SJSA1 (cell line): Measurements from ENCODE around the gene SIRPG. TPM values are rescaled to one million over a fixed set of nuclear protein-coding genes. Genes with fewer than 3 reads are reported as not detected.
"Not testable (repeated sequence)": the region's sequence is repeated elsewhere in the genome, so short reads cannot be mapped to it uniquely, and the experiment has no call there.

ENCODE experiments used
- DNase-seq, 2 experiments: peaks; one replicate each; pipeline ENCODE4 v3.0.0-alpha.2; 2015 to 2020; ENCODE audit warnings: low spot score in 2 of 2, low read depth in 1 of 2
- H3K27ac ChIP-seq: fragments of 250-450 bp; sonication (Bioruptor Pico); 2 replicates; pipeline ENCODE4 v1.5.1; 2020; ENCODE audit warnings: mild to moderate bottlenecking, moderate library complexity
- H3K27me3 ChIP-seq: fragments of 250-450 bp; sonication (Bioruptor Pico); replicated peaks from 2 replicates; pipeline ENCODE4 v1.5.1; 2020; ENCODE audit warnings: mild to moderate bottlenecking, moderate library complexity
- H3K36me3 ChIP-seq: fragments of 250-450 bp; sonication (Bioruptor Pico); 2 replicates; pipeline ENCODE4 v1.5.1; 2020; ENCODE audit warnings: mild to moderate bottlenecking
- H3K4me1 ChIP-seq: fragments of 250-450 bp; sonication (Bioruptor Pico); replicated peaks from 2 replicates; pipeline ENCODE4 v1.6.1; 2021; ENCODE audit warnings: mild to moderate bottlenecking
- H3K4me3 ChIP-seq: fragments of 250-450 bp; sonication (Bioruptor Pico); 2 replicates; pipeline ENCODE4 v1.5.1; 2020; ENCODE audit warnings: mild to moderate bottlenecking
- H3K9me3 ChIP-seq: fragments of 250-450 bp; sonication (Bioruptor Pico); replicated peaks from 2 replicates; pipeline ENCODE4 v1.5.1; 2020; ENCODE audit warnings: mild to moderate bottlenecking
- total RNA-seq: library from RNA; depleted of rRNA; stranded (reverse); fragments of >200 nt; shearing (Covaris generic); gene quantifications from 2 replicates; pipeline ENCODE4 v1.2.3, GENCODE V29; 2014

Gene SIRPG
- total RNA-seq, 1 experiment from 2014 or later: not detected

DNA sequence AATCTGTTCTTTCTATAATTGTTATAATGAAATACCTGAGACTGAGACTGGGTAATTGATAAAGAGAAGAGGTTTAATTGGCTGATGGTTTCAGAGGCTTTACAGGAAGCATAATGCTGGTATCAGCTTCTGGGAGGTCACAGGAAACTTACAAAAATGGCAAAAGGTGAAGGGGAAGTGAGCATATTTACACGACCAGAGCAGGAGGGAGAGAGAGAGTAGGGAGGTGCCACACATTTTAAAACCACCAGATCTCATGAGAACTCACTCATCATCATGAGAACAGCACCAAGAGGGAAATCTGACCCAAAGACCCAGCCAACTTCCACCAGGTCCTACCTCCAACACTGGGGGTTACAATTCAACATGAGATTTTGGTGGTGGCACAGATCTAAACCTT is 35.1 kb downstream of the SIRPG start:
- Histone ChIP-seq H3K27me3 (peaks cover 25% of the 10 kb centered on the region), H3K9me3 (no peaks in the 10 kb centered on the region), H3K4me3 (no peak overlapping the region), H3K36me3 (no peaks in the 10 kb centered on the region), H3K27ac (no peak overlapping the region), H3K4me1 (no peaks in the 10 kb centered on the region)
- no peak for DNase-seq

- Histone ChIP-seq H3K36me3 (no peaks in the 10 kb centered on the region), H3K9me3 (no peaks in the 10 kb centered on the region), H3K27ac (no peak overlapping the region), H3K4me1 (no peaks in the 10 kb centered on the region), H3K4me3 (no peak overlapping the region), H3K27me3 (peaks cover 20% of the 10 kb centered on the region)
- DNase-seq: no peak
Measured at GRCh38 chr20:1621316-1621715, 36.3 kb downstream of the SIRPG start.

DNA sequence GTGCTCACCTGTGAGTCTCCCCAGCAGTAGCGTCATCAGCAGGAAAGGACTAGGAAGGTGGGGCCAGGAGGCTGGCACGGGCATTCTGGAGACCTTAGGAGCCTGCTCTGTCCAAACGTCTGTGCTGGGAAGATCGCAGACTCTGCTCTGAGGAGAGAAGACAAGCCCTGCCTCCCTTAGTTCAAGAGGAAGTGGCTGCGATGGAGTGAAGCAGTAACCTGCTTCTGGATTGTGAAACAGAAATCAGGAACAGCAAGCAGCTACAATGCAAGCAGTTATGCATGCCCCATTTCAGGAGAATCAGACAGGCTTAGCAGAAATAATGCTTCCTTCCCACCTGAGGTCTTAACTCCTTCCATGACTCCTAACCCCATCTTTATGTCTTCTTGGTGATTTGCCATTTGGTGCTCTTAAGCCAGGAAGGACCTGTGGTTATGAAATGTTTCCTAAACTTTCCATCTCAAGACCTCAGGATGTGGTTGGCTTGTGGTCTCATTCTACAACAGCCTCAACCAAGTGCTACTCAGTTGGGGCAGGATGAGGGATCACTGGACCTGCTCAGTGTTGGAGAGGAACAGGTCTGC is 37.6 kb downstream of the SIRPG start, which contains the start of gene SIRPB1:
Gene SIRPB1 (minus strand): TSS at position 149 of the 584 bp plus-strand sequence. CDS start 65 bp downstream, at position 84.
- Histone ChIP-seq H3K27ac (no peak within 1 kb of the TSS), H3K4me1 (no peaks in the 10 kb centered on the region), H3K9me3 (no peaks in the 10 kb centered on the region), H3K27me3 (peaks cover 13% of the 10 kb centered on the region), H3K36me3 (no peaks in the 10 kb centered on the region), H3K4me3 (no peak within 1 kb of the TSS)
- peak in 1 of 2 experiments; percentile 0 for DNase-seq

GRCh38 chr20:1618954-1619540 is 38.5 kb downstream of the SIRPG start:
- Histone ChIP-seq H3K4me3 (no peak overlapping the region), H3K36me3 (no peaks in the 10 kb centered on the region), H3K27ac (no peak overlapping the region), H3K9me3 (no peaks in the 10 kb centered on the region), H3K27me3 (peaks cover 8% of the 10 kb centered on the region), H3K4me1 (no peaks in the 10 kb centered on the region)
- DNase-seq: no peak

DNA sequence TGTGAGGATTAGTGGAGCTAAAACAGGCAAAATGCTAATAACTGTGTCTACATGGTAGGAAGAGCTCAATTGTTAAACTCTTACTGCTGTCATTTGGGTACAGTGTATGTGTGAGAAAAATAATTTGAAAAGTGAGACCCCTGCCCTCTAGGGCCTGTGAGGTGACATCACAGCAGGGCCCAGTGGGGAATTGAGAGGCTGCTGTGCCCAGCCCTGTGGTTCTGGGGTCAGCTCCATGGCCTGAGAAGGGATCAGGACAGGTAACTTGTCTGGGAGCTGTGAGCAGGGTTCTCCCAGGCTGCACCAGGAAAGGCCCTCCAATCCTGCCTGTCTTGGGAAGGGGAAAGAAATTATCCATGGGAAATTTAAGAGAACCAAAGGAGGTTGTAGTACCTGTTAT is 39.1 kb downstream of the SIRPG start:
- no peak overlapping the region for H3K27ac ChIP-seq
- DNase-seq: no peak
- no peak overlapping the region for H3K4me3 ChIP-seq
- H3K36me3 ChIP-seq: no peaks in the 10 kb centered on the region
- H3K27me3 ChIP-seq: peaks cover 8% of the 10 kb centered on the region
- no peaks in the 10 kb centered on the region for H3K4me1 ChIP-seq
- no peaks in the 10 kb centered on the region for H3K9me3 ChIP-seq

DNA sequence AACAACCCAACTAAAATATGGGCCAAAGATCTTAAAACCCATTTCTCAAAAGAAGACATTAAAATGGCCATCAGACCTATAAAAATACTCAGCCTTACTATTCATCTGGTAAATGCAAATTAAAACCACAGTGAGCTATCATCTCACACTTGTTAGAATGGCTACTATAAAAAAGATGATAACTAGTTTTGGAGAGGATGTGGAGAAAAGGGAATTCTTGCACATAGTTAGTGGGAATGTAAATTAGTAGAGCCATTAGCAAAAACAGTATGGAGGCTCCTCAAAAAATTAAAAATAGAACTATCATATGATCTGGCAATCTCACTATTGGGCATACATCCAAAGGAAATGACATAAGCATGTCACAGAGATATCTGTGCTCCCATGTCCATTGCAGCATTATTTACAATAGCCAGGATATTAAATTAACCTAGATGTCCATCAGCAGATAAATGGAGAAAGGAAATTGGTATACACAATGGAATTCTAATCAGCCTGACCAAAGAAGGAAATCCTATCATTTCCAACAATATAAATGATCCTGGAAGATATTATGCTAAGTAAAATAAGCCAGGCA is 40.6 kb downstream of the SIRPG start:
- no peaks in the 10 kb centered on the region for H3K36me3 ChIP-seq
- no peaks in the 10 kb centered on the region for H3K4me1 ChIP-seq
- H3K27me3 ChIP-seq: peaks cover 8% of the 10 kb centered on the region
- H3K27ac ChIP-seq: no peak overlapping the region
- no peak for DNase-seq
- H3K9me3 ChIP-seq: no peaks in the 10 kb centered on the region
- H3K4me3 ChIP-seq: no peak overlapping the region

DNA sequence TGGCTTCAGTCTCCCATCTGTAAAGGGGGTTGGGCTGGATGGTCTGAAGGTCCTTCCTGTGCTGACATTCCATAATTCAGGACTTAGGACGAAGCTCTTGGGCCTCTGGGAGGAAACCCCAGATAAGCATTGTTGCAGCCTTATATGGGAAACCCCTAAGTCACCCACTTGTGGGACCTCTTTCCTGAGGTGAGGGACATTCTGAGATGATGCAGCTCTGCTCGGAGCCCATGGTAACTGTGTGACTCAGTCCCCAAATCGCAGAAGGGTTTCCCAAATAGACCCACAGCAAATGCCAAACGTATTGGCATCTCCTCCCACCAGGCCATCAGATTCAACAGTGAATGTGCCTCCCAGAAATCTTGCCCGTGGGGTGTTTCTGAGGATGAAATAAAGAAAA is 47.2 kb downstream of the SIRPG start:
- not testable (repeated sequence) for H3K9me3 ChIP-seq, H3K27me3 ChIP-seq, H3K4me3 ChIP-seq, H3K36me3 ChIP-seq, H3K27ac ChIP-seq, DNase-seq, H3K4me1 ChIP-seq

DNA sequence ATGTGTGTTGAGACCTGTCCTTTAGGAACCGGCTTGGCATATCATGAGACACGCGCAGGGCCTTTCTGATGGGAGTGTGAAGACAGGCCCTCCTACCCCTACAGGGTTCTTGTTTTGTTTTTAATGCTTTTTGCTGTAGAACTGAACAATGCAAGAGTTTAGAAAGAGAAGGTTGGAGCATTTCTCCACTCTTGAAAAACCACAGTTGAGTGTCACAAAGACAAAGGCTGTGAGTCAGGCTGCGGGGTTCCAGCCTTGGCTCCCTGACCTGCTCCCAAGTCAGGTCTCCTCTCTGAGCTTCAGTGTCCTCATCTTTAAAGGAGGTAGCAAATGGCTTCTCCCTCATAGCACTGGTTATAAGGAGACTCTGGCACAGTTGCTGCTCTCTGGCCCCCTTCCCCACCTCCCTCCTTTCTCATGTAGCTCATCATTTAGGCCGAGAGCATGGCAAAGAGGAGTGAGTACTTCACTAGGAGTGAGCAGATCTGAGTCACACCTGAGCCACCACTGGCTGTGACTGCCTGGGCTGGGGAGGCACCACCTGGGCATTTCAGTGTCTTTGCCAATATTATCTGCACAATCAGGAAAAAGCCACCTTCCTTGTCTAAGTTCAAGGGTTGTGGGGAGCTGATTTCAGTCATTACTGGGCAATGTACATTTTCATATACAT is 48.8 kb downstream of the SIRPG start:
- not testable (repeated sequence) for H3K36me3 ChIP-seq, H3K4me1 ChIP-seq, H3K9me3 ChIP-seq, H3K4me3 ChIP-seq, H3K27ac ChIP-seq, DNase-seq, H3K27me3 ChIP-seq

DNA sequence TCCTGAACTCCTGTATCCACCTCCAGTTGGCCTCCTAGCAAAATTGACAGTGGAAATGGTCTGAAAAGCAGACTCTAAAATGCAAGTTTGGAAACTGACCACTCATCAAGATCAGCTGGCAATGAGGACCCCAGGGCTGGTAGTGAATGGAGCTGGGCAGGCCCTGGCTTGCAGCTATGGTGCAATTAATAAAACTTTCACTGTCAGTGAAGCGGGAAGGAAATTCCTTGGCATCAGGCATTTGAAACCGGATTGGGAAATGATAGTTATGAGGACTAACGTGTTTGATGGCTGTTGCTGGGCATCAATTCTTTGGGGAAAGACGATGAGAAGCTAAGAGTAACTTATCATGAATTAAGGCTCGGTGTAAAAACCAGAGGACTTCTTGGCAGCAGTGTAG is 56.8 kb downstream of the SIRPG start:
- DNase-seq: no peak
- no peaks in the 10 kb centered on the region for H3K4me1 ChIP-seq
- no peaks in the 10 kb centered on the region for H3K36me3 ChIP-seq
- no peak overlapping the region for H3K27ac ChIP-seq
- H3K4me3 ChIP-seq: no peak overlapping the region
- H3K9me3 ChIP-seq: no peaks in the 10 kb centered on the region
- H3K27me3 ChIP-seq: no peaks in the 10 kb centered on the region

DNA sequence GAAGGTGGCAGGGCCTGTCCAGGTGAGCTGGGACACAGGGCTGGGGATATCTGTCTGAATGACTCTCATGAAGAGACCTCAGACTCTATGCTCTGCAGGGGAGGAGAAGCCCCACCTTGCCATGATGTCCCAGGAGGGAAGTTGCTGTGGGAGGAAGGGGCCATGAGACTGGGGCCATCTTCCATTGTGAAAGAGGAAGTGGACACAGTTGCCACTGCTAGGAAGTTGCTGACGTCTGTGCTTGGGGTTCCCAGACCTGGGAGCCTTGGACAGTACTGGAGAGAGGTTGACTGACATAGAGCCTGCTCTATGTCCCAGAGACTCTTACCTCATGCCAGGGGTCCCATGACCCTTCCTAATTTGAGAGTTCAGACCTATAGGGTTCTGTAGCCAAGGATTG is 62.2 kb downstream of the SIRPG start:
- Histone ChIP-seq H3K36me3 (no peaks in the 10 kb centered on the region), H3K9me3 (no peaks in the 10 kb centered on the region), H3K27ac (no peak overlapping the region), H3K27me3 (no peaks in the 10 kb centered on the region), H3K4me1 (no peaks in the 10 kb centered on the region), H3K4me3 (no peak overlapping the region)
- DNase-seq: no peak

- H3K36me3 ChIP-seq: no peaks in the 10 kb centered on the region
- no peak for DNase-seq
- H3K27ac ChIP-seq: no peak overlapping the region
- no peak overlapping the region for H3K4me3 ChIP-seq
- no peaks in the 10 kb centered on the region for H3K9me3 ChIP-seq
- no peaks in the 10 kb centered on the region for H3K4me1 ChIP-seq
- no peaks in the 10 kb centered on the region for H3K27me3 ChIP-seq
Measured at GRCh38 chr20:1588533-1589460, 68.8 kb downstream of the SIRPG start.

DNA sequence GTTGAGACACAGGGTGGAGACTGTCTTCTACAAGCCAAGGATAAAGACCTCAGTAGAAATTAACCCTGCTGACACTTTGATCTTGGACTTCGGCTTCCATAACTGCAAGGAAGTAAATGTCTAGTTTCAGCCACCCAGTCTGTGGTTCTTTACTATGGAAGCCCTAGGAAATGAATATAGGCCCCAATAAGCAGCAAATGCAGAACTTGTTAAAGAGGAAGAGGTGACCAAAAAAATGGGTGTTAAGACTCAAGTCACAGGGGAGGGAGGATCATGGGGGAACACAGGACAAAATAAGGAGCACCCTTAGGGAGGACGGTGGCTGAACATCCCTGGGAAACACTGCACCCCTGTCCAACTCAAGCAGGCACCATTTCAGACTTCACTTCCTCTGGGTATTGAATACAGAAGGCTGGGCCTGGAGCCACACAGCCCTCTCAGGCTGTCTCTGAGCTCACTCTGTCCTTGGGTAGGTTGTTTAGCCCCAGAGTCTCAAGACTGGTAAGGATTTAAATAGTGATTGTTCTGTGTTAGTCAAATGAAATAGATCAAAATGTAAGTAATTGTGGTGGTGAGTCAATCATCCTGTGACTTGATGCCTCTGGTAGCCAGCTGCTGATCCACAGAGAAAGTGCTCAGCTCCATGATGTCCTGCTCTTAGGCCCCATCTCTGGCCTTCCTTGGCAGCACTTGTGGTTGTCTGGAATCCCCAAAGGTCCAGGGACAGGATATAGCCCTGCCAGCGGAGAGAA is 69.6 kb downstream of the SIRPG start:
- Histone ChIP-seq H3K36me3 (no peaks in the 10 kb centered on the region), H3K4me1 (no peaks in the 10 kb centered on the region), H3K27me3 (no peaks in the 10 kb centered on the region), H3K27ac (no peak overlapping the region), H3K9me3 (no peaks in the 10 kb centered on the region), H3K4me3 (no peak overlapping the region)
- DNase-seq: no peak

GRCh38 chr20:1579488-1579887 is 78.1 kb downstream of the SIRPG start:
- H3K27me3 ChIP-seq: no peaks in the 10 kb centered on the region
- no peak overlapping the region for H3K4me3 ChIP-seq
- no peaks in the 10 kb centered on the region for H3K9me3 ChIP-seq
- H3K36me3 ChIP-seq: no peaks in the 10 kb centered on the region
- no peaks in the 10 kb centered on the region for H3K4me1 ChIP-seq
- no peak overlapping the region for H3K27ac ChIP-seq
- DNase-seq: no peak
